ENCODE results near the gene MAP3K14. TPM values are rescaled to one million over a fixed set of nuclear protein-coding genes. Genes with fewer than 3 reads are reported as not detected.

Gene MAP3K14
- total RNA-seq, 1 donor from 2014 or later: 5.7 TPM

DNA sequence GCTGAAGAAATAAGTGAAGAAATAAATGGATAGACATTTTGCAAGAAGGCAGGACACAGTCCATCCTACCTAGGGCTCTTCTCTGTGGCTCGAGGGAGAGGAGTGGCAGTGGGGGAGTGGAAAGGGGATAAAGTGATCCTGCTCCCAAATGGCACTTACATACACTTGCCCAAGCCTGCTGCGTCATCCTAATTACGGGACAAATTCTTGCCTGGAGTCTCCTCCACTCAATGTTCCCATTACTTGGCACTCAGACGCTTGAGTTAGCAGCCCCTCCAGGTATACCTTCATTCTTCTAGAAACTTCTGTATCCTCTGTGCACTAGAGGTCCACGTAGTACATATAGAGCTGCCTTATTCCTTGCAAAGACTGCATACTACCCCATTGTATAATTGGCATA, 15.7 kb upstream of the MAP3K14 start:
- Mint-ChIP-seq H3K9me3 (ENCODE audit: unreplicated experiment) (peaks cover 4% of the 10 kb centered on the region), H3K27me3 (ENCODE audit: unreplicated experiment) (peaks cover 1% of the 10 kb centered on the region), H3K36me3 (ENCODE audit: unreplicated experiment) (peaks cover 4% of the 10 kb centered on the region), H3K27ac (ENCODE audit: unreplicated experiment) (no peak overlapping the region), H3K4me3 (ENCODE audit: unreplicated experiment) (no peak overlapping the region), H3K4me1 (ENCODE audit: low read depth, unreplicated experiment) (no peaks in the 10 kb centered on the region)
- TF ChIP-seq, protein P1, sequence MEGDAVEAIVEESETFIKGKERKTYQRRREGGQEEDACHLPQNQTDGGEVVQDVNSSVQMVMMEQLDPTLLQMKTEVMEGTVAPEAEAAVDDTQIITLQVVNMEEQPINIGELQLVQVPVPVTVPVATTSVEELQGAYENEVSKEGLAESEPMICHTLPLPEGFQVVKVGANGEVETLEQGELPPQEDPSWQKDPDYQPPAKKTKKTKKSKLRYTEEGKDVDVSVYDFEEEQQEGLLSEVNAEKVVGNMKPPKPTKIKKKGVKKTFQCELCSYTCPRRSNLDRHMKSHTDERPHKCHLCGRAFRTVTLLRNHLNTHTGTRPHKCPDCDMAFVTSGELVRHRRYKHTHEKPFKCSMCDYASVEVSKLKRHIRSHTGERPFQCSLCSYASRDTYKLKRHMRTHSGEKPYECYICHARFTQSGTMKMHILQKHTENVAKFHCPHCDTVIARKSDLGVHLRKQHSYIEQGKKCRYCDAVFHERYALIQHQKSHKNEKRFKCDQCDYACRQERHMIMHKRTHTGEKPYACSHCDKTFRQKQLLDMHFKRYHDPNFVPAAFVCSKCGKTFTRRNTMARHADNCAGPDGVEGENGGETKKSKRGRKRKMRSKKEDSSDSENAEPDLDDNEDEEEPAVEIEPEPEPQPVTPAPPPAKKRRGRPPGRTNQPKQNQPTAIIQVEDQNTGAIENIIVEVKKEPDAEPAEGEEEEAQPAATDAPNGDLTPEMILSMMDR (IDR thresholded peaks at IDR 0.05; ENCODE audit: partially characterized antibody, unreplicated experiment): no peak
- DNase-seq: no peak

DNA sequence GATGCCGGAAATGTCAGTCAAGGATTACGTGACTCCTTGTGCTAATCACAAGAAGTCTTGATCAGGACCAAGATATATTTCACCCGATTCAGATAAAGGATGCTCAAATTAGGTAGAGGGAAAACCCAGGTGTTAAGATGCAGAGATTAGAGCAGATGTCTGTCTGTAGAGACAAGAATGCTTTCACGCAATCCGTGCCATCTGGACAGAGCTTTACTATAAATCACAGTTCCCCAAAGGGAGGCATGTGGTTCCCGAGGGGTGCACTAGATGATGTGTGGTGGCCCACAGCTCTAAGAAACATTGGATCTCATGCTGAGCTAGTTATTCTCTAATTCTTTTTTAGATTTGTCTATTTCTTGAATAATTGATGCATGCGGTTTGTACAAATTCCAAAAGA, 9.8 kb upstream of the MAP3K14 start:
- H3K27me3 Mint-ChIP-seq (ENCODE audit: unreplicated experiment): peaks cover 4% of the 10 kb centered on the region
- DNase-seq: no peak
- H3K27ac Mint-ChIP-seq (ENCODE audit: unreplicated experiment): no peak overlapping the region
- H3K4me1 Mint-ChIP-seq (ENCODE audit: low read depth, unreplicated experiment): peaks cover 6% of the 10 kb centered on the region
- H3K4me3 Mint-ChIP-seq (ENCODE audit: unreplicated experiment): no peak overlapping the region
- H3K9me3 Mint-ChIP-seq (ENCODE audit: unreplicated experiment): no peaks in the 10 kb centered on the region
- no peaks in the 10 kb centered on the region for H3K36me3 Mint-ChIP-seq (ENCODE audit: unreplicated experiment)
- TF ChIP-seq, protein P1 (IDR thresholded peaks at IDR 0.05; ENCODE audit: partially characterized antibody, unreplicated experiment): no peak

DNA sequence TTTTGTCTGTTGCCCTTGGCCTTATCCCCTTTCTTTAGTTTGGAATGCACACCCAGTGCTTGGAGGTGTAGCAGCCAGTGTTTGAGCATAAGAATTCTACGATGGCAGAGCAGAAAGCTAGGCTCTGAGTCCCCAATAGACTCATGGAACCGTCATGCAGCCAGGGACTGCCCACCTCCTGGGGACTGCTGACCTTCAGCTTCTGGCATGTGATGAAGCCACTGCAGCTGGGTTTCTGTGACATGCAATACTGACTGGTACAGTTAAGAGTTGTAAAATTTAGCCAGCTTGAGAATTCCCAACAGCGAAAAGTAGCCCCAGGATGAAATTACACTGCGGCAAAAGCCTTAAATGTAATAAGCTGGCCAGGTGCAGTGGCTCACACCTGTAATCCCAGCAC, 9.0 kb upstream of the MAP3K14 start:
- H3K27me3 Mint-ChIP-seq (ENCODE audit: unreplicated experiment): peaks cover 7% of the 10 kb centered on the region
- H3K4me3 Mint-ChIP-seq (ENCODE audit: unreplicated experiment): no peak overlapping the region
- H3K9me3 Mint-ChIP-seq (ENCODE audit: unreplicated experiment): peaks cover 2% of the 10 kb centered on the region
- no peak overlapping the region for H3K27ac Mint-ChIP-seq (ENCODE audit: unreplicated experiment)
- TF ChIP-seq, protein P1 (IDR thresholded peaks at IDR 0.05; ENCODE audit: partially characterized antibody, unreplicated experiment): no peak
- no peak for DNase-seq
- H3K36me3 Mint-ChIP-seq (ENCODE audit: unreplicated experiment): no peaks in the 10 kb centered on the region
- H3K4me1 Mint-ChIP-seq (ENCODE audit: low read depth, unreplicated experiment): peaks cover 8% of the 10 kb centered on the region

DNA sequence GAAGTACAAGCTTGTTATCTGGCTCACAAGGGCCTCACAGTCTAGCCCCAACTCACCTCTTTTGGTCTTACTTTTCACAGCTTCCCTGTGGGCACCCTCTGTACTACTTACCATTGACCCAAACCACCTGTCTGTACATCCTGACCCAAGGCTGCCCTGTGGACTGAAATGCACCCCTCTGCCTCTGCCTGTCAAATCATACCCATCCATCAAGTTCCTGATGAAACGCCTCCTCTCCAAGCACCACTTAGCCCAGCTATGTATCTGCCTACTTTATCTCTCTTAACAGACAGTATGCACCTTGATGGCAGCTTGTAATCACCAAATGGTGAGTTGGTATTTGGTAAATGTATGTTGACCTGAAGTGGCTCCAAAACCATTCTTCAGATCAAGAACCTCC, 7.5 kb upstream of the MAP3K14 start:
- Mint-ChIP-seq H3K36me3 (ENCODE audit: unreplicated experiment) (no peaks in the 10 kb centered on the region), H3K27ac (ENCODE audit: unreplicated experiment) (no peak overlapping the region), H3K27me3 (ENCODE audit: unreplicated experiment) (peaks cover 7% of the 10 kb centered on the region), H3K9me3 (ENCODE audit: unreplicated experiment) (peaks cover 2% of the 10 kb centered on the region), H3K4me3 (ENCODE audit: unreplicated experiment) (no peak overlapping the region), H3K4me1 (ENCODE audit: low read depth, unreplicated experiment) (peaks cover 8% of the 10 kb centered on the region)
- TF ChIP-seq, protein P1 (IDR thresholded peaks at IDR 0.05; ENCODE audit: partially characterized antibody, unreplicated experiment): no peak
- no peak for DNase-seq

DNA sequence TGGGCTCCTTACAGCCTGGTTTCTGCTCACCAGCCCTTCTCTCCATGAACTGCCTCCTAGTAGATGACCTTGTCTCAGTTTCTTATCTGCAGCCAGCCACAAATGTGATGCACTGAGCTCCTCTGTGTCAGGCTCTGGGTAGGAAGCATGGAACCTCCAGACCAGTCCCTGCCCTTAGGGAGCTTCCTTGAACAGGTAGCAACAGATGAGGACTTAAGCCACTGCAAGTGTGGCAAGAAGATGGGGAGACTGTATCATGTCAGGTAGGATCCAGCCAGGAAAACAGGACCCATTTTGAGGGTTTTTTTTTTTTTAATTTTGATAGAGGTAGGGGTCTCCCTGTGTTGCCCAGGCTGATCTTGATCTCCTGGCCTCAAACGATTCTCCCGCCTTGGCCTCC, 5.3 kb upstream of the MAP3K14 start:
- H3K27me3 Mint-ChIP-seq (ENCODE audit: unreplicated experiment): peaks cover 7% of the 10 kb centered on the region
- TF ChIP-seq, protein P1 (IDR thresholded peaks at IDR 0.05; ENCODE audit: partially characterized antibody, unreplicated experiment): no peak
- no peak for DNase-seq
- no peak overlapping the region for H3K27ac Mint-ChIP-seq (ENCODE audit: unreplicated experiment)
- no peaks in the 10 kb centered on the region for H3K36me3 Mint-ChIP-seq (ENCODE audit: unreplicated experiment)
- H3K4me1 Mint-ChIP-seq (ENCODE audit: low read depth, unreplicated experiment): peaks cover 8% of the 10 kb centered on the region
- H3K9me3 Mint-ChIP-seq (ENCODE audit: unreplicated experiment): peaks cover 2% of the 10 kb centered on the region
- no peak overlapping the region for H3K4me3 Mint-ChIP-seq (ENCODE audit: unreplicated experiment)
